PC-9 (cell line): ENCODE data around the gene NDUFS8. TPM values are rescaled to one million over a fixed set of nuclear protein-coding genes. Genes with fewer than 3 reads are reported as not detected.

Experiments
- BruUV-seq: library from RNA; stranded (reverse); fragments of 400-500 nt; replicated peaks from 2 replicates; lab custom pipeline; 2021; lab: Mats Ljungman, UMichigan
- CTCF ChIA-PET: fragments of 300-600 bp; sonication (Branson Sonifier 250); formaldehyde crosslinking; loops from one replicate; lab custom pipeline; 2022; ENCODE audit warnings: antibody characterized with exemption; lab: Charles Lee
- POLR2A ChIA-PET: fragments of 300-600 bp; sonication (Branson Sonifier 250); formaldehyde crosslinking; loops from one replicate; lab custom pipeline; 2022; ENCODE audit warnings: antibody characterized with exemption; ENCODE audit not compliant: unreplicated experiment; lab: Charles Lee
- DNase-seq, 2 experiments: peaks; one replicate each; pipeline versions ENCODE4 v3.0.0 to v3.0.0-alpha.2; 2015 to 2022; ENCODE audit warnings: mixed read lengths in 1 of 2
- H2AFZ ChIP-seq: fragments of 200-600 bp; sonication (generic); 2 replicates; pipeline ENCODE4 v1.8.1; 2017; ENCODE audit warnings: antibody characterized with exemption
- H3F3A ChIP-seq: fragments of 200-600 bp; sonication (generic); 2 replicates; pipeline ENCODE4 v1.8.1; 2017; ENCODE audit warnings: antibody characterized with exemption, mild to moderate bottlenecking, low read depth; ENCODE audit not compliant: insufficient read depth
- H3K27ac ChIP-seq: fragments of 200-600 bp; sonication (generic); 2 replicates; pipeline ENCODE4 v1.6.1; 2016; ENCODE audit warnings: mixed run types
- H3K27me3 ChIP-seq: fragments of 200-600 bp; sonication (generic); 2 replicates; pipeline ENCODE4 v1.6.1; 2016; ENCODE audit warnings: low read depth, mixed run types; ENCODE audit not compliant: insufficient read depth
- H3K36me3 ChIP-seq: fragments of 200-600 bp; sonication (generic); 2 replicates; pipeline ENCODE4 v1.6.1; 2016; ENCODE audit warnings: low read depth, mixed run types
- H3K4me1 ChIP-seq: fragments of 200-600 bp; sonication (generic); replicated peaks from 2 replicates; pipeline ENCODE4 v1.6.1; 2016; ENCODE audit warnings: mixed run types; ENCODE audit not compliant: insufficient read depth
- H3K4me2 ChIP-seq: fragments of 200-600 bp; sonication (generic); 2 replicates; pipeline ENCODE4 v1.6.1; 2017; ENCODE audit warnings: mixed run types
- H3K4me3 ChIP-seq: fragments of 200-600 bp; sonication (generic); 2 replicates; pipeline ENCODE4 v1.6.1; 2016; ENCODE audit warnings: mixed run types
- H3K79me2 ChIP-seq: fragments of 200-600 bp; sonication (generic); 2 replicates; pipeline ENCODE4 v1.6.1; 2017; ENCODE audit warnings: low read depth, mixed run types
- H3K9me2 ChIP-seq: fragments of 200-600 bp; sonication (generic); 2 replicates; pipeline ENCODE4 v1.8.1; 2017; ENCODE audit warnings: mild to moderate bottlenecking; ENCODE audit not compliant: insufficient read depth
- H3K9me3 ChIP-seq: fragments of 200-600 bp; sonication (generic); 2 replicates; pipeline ENCODE4 v1.8.1; 2016; ENCODE audit warnings: low read depth; ENCODE audit not compliant: insufficient read depth
- H4K20me1 ChIP-seq: fragments of 200-600 bp; sonication (generic); 2 replicates; pipeline ENCODE4 v1.8.1; 2017; ENCODE audit not compliant: insufficient read depth
- CTCF ChIP-seq: fragments of 200-600 bp; sonication (generic); conservative IDR thresholded peaks from 2 replicates; pipeline ENCODE4 v1.6.1; 2017; ENCODE audit warnings: mixed run types, antibody characterized with exemption, mild to moderate bottlenecking, moderate library complexity
- EZH2 ChIP-seq: fragments of 200-600 bp; sonication (generic); IDR thresholded peaks from 2 replicates; pipeline ENCODE4 v1.8.0; 2017; ENCODE audit warnings: antibody characterized with exemption, low read depth
- intact Hi-C: fragments of 100-400 bp; cut with micrococcal nuclease; formaldehyde crosslinking; loops from one replicate; pipeline ENCODE4 v1.10.0; 2022; ENCODE audit not compliant: unreplicated experiment
- total RNA-seq: library from RNA; stranded (reverse); gene quantifications from 2 replicates; pipeline ENCODE4 v1.2.3, GENCODE V29; 2021

NDUFS8 gene
- total RNA-seq, 1 experiment from 2014 or later, result 275 TPM

- Histone ChIP-seq H3K9me3 (no peaks in the 10 kb centered on the region), H3K4me3 (no peak overlapping the region), H3K4me2 (no peak overlapping the region), H4K20me1 (peaks cover 37% of the 10 kb centered on the region), H2AFZ (no peak overlapping the region), H3K36me3 (peaks cover 74% of the 10 kb centered on the region), H3K27ac (no peak overlapping the region), H3K4me1 (no peaks in the 10 kb centered on the region), H3F3A (peaks cover 56% of the 10 kb centered on the region), H3K9me2 (no peaks in the 10 kb centered on the region), H3K79me2 (peaks cover 5% of the 10 kb centered on the region), H3K27me3 (no peaks in the 10 kb centered on the region)
- no peak for TF ChIP-seq CTCF
- TF ChIP-seq EZH2, result no peak
- intact Hi-C loops, result no loop called here
- POLR2A ChIA-PET, result no interaction called here
- CTCF ChIA-PET, result no interaction called here
- no peak for DNase-seq
- BruUV-seq, result no TSS peak
These were observed 36.3 kb downstream of the NDUFS8 start for GRCh38 chr11:68066742-68067141.

GRCh38 chr11:68067991-68068390 is 37.5 kb downstream of the NDUFS8 start:
- H3K4me3 ChIP-seq, result no peak overlapping the region
- H4K20me1 ChIP-seq, result peaks cover 35% of the 10 kb centered on the region
- no peaks in the 10 kb centered on the region for H3K9me3 ChIP-seq
- no peaks in the 10 kb centered on the region for H3K4me1 ChIP-seq
- no peak overlapping the region for H2AFZ ChIP-seq
- peaks cover 7% of the 10 kb centered on the region for H3K79me2 ChIP-seq
- peaks cover 53% of the 10 kb centered on the region for H3F3A ChIP-seq
- intact Hi-C loops, result no loop called here
- H3K4me2 ChIP-seq, result no peak overlapping the region
- BruUV-seq, result no TSS peak
- H3K27me3 ChIP-seq, result no peaks in the 10 kb centered on the region
- no peak overlapping the region for H3K27ac ChIP-seq
- H3K9me2 ChIP-seq, result no peaks in the 10 kb centered on the region
- H3K36me3 ChIP-seq, result peaks cover 70% of the 10 kb centered on the region
- CTCF ChIA-PET, result interaction anchor here (0.7 kb wide), 1 partner anchor 33 kb away, joined by 4 read pairs; no protein-coding TSS in a partner anchor
- DNase-seq, result no peak
- no peak for TF ChIP-seq EZH2
- no peak for TF ChIP-seq CTCF
- POLR2A ChIA-PET, result interaction anchor here (0.7 kb wide), 1 partner anchor 9 kb away, joined by 11 read pairs; no protein-coding TSS in a partner anchor

- DNase-seq, result no peak
- Histone ChIP-seq H3K9me3 (no peaks in the 10 kb centered on the region), H4K20me1 (peaks cover 59% of the 10 kb centered on the region), H3K4me2 (no peak overlapping the region), H3K4me3 (no peak overlapping the region), H3K4me1 (no peaks in the 10 kb centered on the region), H3F3A (peaks cover 49% of the 10 kb centered on the region), H2AFZ (no peak overlapping the region), H3K27me3 (no peaks in the 10 kb centered on the region), H3K27ac (no peak overlapping the region), H3K36me3 (peaks cover 64% of the 10 kb centered on the region; the same call in 1 of the 2 replicates), H3K79me2 (peaks cover 35% of the 10 kb centered on the region), H3K9me2 (no peaks in the 10 kb centered on the region)
- POLR2A ChIA-PET, result no interaction called here
- BruUV-seq, result no TSS peak
- no peak for TF ChIP-seq CTCF
- CTCF ChIA-PET, result interaction anchor here (0.6 kb wide), 1 partner anchor 78 kb away, joined by 3 read pairs; no protein-coding TSS in a partner anchor
- intact Hi-C loops, result no loop called here
These were observed 41.0 kb downstream of the NDUFS8 start for GRCh38 chr11:68071281-68072048.
